Measurements from ENCODE around the gene GPC1.
A peak's percentile ranks its signal among the peaks of the same experiment; 100 is the strongest.

The GPC1 gene

DNA sequence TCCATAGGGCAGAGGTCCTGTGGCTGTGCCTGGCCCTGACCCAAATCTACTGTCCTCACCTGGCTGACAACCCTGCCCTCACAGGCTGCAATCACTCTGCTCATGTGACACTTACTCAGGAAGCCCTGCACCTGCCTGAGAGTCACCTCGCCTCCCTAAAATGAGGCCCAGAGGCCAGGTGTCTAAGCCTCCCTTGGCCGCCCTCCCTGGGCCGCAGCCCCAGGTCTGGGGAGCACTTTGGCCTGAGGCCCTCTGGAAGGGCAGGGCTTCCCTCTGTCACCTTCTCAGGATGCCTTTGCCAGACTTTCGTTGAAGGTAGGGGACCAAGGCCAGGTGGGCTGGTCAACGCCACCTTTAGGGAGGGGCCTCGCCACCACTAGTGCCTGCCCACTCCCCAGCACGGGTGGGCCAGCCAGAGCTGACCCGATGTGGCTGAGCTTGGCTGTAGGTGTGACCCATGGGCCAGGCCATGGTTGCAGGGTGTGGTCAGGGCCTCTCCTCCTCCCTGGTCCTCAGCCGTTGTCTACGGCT is 6.1 kb upstream of the GPC1 start:
- H3K36me3 Mint-ChIP-seq (ENCODE audit: low read depth) = no peaks in the 10 kb centered on the region
- H3K4me1 Mint-ChIP-seq = peaks cover 33% of the 10 kb centered on the region
- H3K27me3 Mint-ChIP-seq = peaks cover 20% of the 10 kb centered on the region
- peaks cover 4% of the 10 kb centered on the region for H3K9me3 Mint-ChIP-seq
- no peak for ATAC-seq
- H3K27ac Mint-ChIP-seq = no peak overlapping the region
- no peak for DNase-seq
- no peak overlapping the region for H3K4me3 Mint-ChIP-seq

DNA sequence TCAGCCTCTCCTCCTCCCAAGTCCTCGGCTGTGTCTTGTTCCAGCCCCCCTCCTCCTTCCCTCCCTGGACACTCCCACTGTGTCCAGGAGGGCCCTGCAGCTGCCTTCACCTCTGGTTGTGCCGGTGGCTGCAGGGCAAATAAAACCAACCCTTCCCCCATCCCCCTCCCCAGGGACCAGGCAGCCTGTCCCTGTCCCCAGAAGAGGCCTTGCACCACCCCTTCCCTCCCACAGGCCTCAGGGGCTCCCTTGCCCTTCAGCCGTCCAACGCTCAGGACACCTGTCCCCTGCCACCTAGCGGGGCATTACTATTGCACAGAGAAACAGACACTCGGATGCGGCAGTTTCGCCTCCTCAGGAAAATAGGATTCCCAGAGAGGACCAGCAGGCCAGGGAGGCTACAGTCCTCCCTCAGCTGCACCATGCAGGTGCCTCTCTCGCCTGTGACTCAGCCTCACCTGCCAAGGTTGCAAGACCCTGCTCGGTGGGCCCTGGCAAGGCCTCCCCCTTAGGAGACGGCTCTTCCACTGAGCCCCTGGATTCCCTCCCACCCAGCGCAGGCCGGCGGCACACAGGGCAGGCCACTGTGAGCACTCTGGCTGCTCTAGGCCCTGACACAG is 5.5 kb upstream of the GPC1 start:
- Mint-ChIP-seq H3K27ac (no peak overlapping the region), H3K4me3 (no peak overlapping the region), H3K36me3 (ENCODE audit: low read depth) (no peaks in the 10 kb centered on the region), H3K27me3 (peaks cover 20% of the 10 kb centered on the region), H3K9me3 (peaks cover 4% of the 10 kb centered on the region), H3K4me1 (peaks cover 36% of the 10 kb centered on the region)
- DNase-seq (no peak), ATAC-seq (no peak)

DNA sequence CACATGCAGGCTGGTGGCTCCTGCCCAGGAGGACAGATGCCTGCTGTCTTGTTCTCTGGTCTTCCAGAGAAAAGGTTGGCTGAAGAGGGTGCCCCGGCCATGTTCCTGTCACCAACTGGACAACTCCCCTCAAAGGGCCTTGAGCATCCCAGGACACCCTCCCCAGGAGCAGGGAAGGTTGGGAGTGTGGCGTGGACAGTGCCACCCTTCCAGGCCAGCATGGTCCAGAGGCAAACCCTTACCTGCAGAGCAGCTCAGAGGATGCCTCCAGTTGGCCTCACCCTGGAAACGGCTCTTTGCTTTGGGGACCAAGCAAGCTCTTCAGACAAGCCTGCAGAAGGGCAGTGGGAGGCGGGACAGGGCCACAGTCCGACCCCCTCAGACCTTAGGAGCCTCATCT is 4.9 kb upstream of the GPC1 start:
- DNase-seq = no peak
- H3K27ac Mint-ChIP-seq = no peak overlapping the region
- peaks cover 20% of the 10 kb centered on the region for H3K27me3 Mint-ChIP-seq
- H3K4me3 Mint-ChIP-seq = no peak overlapping the region
- peaks cover 4% of the 10 kb centered on the region for H3K9me3 Mint-ChIP-seq
- no peaks in the 10 kb centered on the region for H3K36me3 Mint-ChIP-seq (ENCODE audit: low read depth)
- no peak for ATAC-seq
- H3K4me1 Mint-ChIP-seq = peaks cover 36% of the 10 kb centered on the region

DNA sequence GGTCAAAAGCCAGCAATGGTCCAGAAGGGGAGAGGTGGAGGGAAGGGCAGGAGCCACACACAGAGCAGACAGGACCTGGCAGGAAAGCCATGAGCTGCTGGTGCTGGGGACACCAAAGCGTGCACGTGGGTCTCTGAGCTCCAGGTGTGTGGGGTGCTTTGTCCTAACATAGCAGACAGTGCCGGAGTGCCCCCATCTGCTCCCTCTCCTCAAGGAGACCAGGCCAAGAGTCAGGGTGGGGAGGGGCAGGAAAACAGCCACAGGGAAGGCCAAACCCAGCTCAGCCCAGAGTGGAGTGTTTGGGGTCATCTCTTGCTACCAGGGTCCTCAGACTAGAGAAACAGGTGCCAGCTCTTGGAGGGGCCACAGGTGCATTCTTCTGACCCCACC is 4.2 kb upstream of the GPC1 start:
- no peak overlapping the region for H3K4me3 Mint-ChIP-seq
- H3K4me1 Mint-ChIP-seq = peaks cover 36% of the 10 kb centered on the region
- H3K27me3 Mint-ChIP-seq = peaks cover 18% of the 10 kb centered on the region
- ATAC-seq (no peak), DNase-seq (no peak)
- no peak overlapping the region for H3K27ac Mint-ChIP-seq
- peaks cover 4% of the 10 kb centered on the region for H3K9me3 Mint-ChIP-seq
- no peaks in the 10 kb centered on the region for H3K36me3 Mint-ChIP-seq (ENCODE audit: low read depth)

DNA sequence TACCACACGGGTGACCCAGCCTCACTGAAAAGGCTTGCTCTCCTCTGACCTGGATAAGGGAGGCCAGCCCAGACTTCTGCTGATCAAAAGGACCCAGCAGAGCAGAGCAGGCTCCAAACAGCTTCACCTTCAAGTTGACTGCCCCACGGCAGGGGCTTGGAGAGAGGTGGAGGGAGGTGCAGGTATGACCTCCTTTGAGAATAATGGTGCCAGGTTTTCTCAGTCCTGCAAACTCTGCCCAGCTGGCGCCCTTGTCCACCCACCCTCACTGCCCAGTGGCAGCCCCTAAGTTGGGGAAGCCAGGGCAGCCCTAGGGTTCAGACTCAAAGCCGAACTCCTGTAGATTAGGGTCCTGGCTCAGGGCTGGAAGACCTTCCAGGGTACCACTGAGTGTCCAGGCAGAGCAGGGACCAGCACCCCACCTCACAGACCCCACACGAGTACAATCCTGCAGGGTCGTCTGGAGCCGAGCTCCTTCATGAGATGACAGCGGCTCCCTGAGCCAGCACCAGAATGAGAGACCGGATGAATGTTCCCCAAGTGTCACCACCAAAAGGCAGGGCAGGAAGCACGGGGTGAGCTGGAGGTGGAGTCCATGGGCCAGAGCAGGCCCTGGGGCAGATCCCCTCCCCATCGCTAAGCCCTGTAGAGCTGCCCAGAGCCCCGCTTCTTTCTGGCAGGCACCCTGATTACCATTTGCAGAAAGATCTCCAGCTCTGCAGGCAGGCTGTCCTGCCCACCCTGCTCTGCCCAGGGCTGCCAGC is 3.6 kb upstream of the GPC1 start:
- Mint-ChIP-seq H3K4me1 (peaks cover 31% of the 10 kb centered on the region), H3K36me3 (ENCODE audit: low read depth) (no peaks in the 10 kb centered on the region), H3K9me3 (no peaks in the 10 kb centered on the region), H3K27me3 (peaks cover 15% of the 10 kb centered on the region), H3K27ac (no peak overlapping the region), H3K4me3 (no peak overlapping the region)
- no peak for DNase-seq
- ATAC-seq = no peak

DNA sequence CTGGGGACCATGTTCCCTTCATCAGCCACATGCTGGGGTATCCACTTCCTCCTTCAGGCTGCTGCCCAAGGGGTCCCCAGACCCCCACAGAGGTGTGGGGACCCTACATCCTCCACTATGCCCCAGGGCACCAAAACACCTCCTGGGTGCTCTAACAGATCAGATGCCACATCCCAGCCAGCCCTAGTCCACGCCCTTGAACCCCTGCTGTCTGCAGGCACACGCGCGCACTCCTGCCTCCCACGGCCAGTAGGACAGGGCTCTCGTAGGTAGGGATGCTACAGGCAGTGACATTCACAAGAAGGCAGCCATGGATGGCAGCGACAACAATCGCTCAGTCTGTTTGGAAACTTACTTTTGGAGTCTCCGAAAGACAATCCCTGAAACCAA is 3.0 kb upstream of the GPC1 start:
- no peak for ATAC-seq
- no peaks in the 10 kb centered on the region for H3K9me3 Mint-ChIP-seq

DNA sequence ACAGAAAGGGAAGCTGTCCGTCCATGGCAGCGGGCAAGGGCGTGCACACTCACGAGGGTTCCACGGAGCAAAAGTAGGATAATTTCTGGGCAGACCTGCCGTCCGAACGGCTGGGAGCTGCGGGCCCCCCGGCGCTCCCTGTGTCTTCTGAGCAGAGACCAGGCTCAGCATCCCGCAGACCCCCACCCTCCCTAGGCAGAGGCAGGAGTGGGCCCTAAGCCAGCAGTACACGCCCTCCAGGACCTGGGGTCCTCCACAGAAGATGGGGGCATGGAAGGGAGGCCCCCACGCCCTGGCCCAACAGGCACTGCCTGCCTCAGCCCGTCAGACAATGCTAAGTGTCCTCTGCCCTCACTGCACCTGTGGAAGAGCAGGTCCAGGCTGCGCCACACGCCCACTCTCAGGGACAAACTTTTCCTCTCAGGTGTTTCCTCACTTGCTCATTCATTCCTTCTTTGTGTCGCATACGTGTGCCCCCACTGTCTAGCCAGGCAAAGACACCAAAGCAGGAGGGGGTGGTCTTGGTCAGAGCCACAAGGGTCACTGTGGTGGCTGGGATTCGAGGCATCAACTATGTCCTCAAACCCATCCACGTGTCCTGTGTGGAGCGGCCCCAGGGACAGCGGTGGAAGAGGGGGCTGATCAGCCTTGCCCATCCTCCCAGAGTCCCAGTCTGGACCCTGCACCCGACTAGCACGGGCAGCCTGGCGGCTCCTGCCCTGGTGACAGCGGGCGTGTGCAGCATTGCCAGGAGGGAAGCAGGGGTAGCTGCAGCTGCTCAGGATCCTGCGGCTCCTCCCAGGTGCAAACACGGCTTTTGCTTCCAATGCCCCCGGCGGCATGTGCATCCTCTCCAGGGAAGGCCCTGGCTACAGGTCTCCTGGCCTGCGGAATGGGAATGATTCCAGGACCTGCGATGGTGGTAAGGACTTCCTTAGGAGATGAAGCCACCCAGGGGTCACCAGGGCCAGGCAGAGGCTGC is 2.4 kb upstream of the GPC1 start:
- H3K27ac Mint-ChIP-seq = no peak overlapping the region
- no peak overlapping the region for H3K4me3 Mint-ChIP-seq
- no peaks in the 10 kb centered on the region for H3K36me3 Mint-ChIP-seq (ENCODE audit: low read depth)
- DNase-seq (peak; percentile 1), ATAC-seq (no peak)
- peaks cover 25% of the 10 kb centered on the region for H3K27me3 Mint-ChIP-seq
- peaks cover 19% of the 10 kb centered on the region for H3K4me1 Mint-ChIP-seq
- no peaks in the 10 kb centered on the region for H3K9me3 Mint-ChIP-seq

More for the DNA sequence above, 3.0 kb upstream of the GPC1 start:
- no peak overlapping the region for H3K4me3 Mint-ChIP-seq
- H3K27me3 Mint-ChIP-seq = peaks cover 18% of the 10 kb centered on the region
- no peak for DNase-seq
- no peaks in the 10 kb centered on the region for H3K36me3 Mint-ChIP-seq (ENCODE audit: low read depth)
- no peak overlapping the region for H3K27ac Mint-ChIP-seq
- H3K4me1 Mint-ChIP-seq = peaks cover 26% of the 10 kb centered on the region

DNA sequence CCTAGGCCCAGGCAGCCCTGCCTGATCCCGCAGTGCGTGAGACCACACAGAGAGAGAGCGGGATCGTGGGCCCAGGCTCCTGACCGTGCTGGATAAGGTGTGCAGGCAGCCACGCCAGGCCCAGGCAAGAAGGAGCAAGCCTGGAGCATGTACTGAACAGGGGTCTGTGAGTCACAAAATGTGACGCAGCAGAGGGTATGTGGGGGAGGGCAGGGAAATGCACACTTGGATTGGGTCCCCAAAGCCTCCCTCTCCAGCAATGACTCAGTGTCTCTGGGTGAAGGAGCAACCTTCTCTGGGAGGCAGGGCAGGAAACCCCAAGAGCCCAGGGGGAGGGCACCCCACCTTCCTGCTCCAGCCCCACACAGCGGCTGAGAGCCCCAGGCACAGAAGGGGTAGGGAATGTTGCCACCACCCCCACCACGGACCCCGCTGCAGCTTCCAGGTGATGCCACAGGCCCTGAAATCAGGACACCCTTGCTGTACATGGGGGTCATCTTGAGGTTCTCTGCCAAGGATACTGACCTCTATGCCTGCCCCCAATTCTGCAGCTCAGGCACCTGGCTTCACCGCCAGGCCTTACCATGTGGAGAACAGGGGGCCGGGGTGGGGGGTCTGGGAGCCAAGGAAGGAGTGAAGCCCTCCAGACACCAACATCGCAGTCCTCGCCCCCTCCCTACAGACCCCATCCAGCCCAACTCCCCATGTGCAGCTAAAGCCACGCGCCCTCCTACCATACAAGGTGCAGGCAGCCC is 1.3 kb upstream of the GPC1 start:
- Mint-ChIP-seq H3K27ac (peak overlapping the region; percentile 31), H3K4me3 (peak overlapping the region; percentile 75), H3K4me1 (peaks cover 9% of the 10 kb centered on the region), H3K27me3 (peaks cover 25% of the 10 kb centered on the region), H3K36me3 (ENCODE audit: low read depth) (no peaks in the 10 kb centered on the region), H3K9me3 (no peaks in the 10 kb centered on the region)
- ATAC-seq (peak; percentile 50), DNase-seq (peak; percentile 37)

DNA sequence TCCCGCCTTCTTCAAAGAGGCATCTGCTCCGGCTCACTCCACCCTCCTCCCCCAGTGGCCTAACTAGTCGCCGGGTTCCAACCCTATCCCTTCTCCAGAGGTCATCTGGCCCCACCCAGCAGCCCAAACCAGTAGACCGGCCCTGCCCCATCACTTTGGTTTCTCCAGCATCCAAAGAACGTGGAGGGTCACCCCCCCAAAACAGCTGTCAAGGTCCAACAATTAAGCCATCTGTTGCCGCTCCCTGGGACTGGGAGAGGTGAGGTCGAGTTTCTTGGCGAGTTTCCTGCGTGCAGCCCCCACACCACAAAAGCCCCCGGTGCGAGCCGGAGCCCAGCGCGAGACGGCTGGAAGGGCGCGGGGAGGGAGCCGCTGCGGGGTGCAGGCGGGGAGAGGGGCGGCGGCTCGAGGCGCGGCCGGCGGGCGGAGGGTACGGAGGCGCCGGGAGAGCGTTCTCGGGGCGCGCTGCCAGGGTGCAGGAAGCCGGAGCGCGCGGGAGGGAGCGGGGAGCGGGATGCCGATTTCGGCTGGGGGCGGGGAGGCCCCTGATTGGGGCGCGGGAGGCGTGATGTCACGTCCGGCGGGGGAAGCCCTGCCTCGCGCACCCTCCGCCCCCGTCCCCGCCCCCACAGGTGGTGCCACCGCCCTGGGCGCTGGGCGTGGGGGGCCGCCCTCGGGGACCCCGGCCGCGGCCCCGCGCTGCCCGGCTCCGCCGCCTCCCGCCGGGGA is 571 bp upstream of the GPC1 start:
- DNase-seq (peak; percentile 85), ATAC-seq (peak; percentile 31)
- Mint-ChIP-seq H3K36me3 (ENCODE audit: low read depth) (no peaks in the 10 kb centered on the region), H3K27ac (peak overlapping the region; percentile 31), H3K4me1 (peaks cover 9% of the 10 kb centered on the region), H3K9me3 (no peaks in the 10 kb centered on the region), H3K4me3 (peak overlapping the region; percentile 75), H3K27me3 (peaks cover 25% of the 10 kb centered on the region)

DNA sequence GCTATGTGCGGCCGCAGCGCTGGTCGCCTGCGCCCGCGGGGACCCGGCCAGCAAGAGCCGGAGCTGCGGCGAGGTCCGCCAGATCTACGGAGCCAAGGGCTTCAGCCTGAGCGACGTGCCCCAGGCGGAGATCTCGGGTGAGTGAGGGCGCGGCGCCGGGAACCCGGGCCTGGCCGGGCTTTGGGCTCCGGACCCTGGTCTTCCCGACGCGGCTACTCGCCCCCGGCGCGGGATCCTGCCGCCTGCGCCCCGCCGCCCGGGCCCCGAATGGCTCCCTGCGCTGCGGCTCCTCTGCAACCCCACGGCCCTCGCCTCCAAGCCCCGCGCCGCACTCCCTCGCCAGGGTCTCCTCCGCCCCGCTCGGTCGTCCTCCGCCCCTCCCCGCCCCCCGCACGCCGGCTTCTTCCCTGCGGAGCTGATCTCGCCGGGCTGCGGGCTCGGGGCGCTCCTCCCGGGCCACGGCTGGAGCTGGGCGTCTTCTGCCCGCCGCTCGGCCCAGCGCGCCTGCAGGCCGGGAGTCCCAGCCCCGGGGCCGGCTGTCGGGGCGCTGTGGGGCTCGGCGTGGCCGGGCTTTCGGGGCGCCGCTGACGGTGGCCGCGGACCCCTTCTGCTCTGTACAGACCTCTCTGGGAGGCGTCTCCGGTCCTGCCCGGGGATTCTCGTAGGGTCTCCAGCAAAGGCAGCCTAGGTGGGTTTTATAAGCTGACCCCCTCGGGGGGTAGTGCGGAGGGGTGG is 652 bp downstream of the GPC1 start:
- peaks cover 25% of the 10 kb centered on the region for H3K27me3 Mint-ChIP-seq
- H3K4me3 Mint-ChIP-seq = no peak overlapping the region
- no peak overlapping the region for H3K27ac Mint-ChIP-seq
- DNase-seq (no peak), ATAC-seq (no peak)
- H3K4me1 Mint-ChIP-seq = peaks cover 9% of the 10 kb centered on the region
- no peaks in the 10 kb centered on the region for H3K9me3 Mint-ChIP-seq
- no peaks in the 10 kb centered on the region for H3K36me3 Mint-ChIP-seq (ENCODE audit: low read depth)

DNA sequence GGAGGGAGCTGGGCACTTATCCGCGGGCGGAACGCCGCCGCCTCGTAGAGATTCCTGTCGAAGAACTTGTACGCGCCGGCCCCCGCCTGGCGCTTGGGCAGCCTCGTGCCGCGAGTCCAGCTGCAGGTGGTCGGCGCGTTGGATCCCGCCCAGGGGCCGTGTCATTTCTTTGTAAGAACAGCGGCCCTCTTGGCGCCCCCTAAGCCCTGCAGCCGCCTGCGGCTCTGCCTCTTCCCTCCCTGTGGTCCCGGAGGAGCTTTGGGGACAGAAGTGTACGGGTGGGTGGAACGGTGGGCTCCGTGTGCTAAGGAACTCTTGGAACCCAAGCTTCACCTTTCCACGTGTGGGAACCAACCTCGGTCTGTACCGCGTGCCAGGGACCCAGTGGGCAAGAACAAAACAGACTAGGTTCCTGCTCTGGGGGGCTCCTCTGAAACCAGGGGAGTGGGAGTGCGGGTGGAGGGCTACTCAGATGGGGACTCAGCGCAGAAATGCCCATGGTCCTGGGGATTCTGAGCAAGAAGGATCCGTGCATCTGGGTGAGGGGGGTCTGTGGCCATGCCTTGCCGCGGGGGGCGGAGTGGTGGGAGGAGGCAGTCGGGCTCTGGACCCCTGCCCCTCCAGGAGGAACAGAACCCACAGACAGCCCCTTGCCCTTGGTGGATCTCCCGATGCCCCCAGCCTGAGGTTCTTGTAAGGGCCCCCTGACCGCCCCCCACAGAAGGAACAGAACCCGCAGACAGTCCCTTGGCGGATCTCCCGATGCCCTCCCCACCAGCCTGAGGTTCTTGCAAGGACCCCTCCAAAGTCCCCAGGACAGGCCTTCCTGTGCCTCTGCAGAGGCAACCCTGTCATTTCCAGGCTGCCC is 1.5 kb downstream of the GPC1 start:
- no peak overlapping the region for H3K27ac Mint-ChIP-seq
- DNase-seq (no peak), ATAC-seq (no peak)
- peaks cover 9% of the 10 kb centered on the region for H3K4me1 Mint-ChIP-seq
- H3K9me3 Mint-ChIP-seq = no peaks in the 10 kb centered on the region
- H3K4me3 Mint-ChIP-seq = no peak overlapping the region
- peaks cover 25% of the 10 kb centered on the region for H3K27me3 Mint-ChIP-seq
- H3K36me3 Mint-ChIP-seq (ENCODE audit: low read depth) = no peaks in the 10 kb centered on the region

DNA sequence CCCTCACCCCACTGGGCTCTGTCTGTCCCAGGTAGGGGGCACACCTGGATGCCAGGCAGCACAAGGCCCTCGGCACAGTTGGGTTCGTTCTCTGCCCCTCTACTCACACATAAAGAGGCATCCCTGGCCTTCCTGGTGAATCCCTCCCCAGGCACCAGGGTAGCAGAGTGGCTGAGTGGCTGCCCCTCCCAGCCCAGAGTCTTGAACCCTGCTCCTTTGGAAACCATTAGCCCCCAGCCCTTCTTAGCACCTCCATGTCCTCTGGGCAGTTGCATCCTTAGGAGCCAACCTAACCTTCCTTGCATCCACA is 2.0 kb downstream of the GPC1 start:
- no peak for DNase-seq
- Mint-ChIP-seq H3K27me3 (peaks cover 24% of the 10 kb centered on the region), H3K4me3 (no peak overlapping the region), H3K9me3 (no peaks in the 10 kb centered on the region), H3K27ac (no peak overlapping the region), H3K4me1 (peaks cover 9% of the 10 kb centered on the region), H3K36me3 (ENCODE audit: low read depth) (no peaks in the 10 kb centered on the region)
- ATAC-seq = no peak

Measured in activated naive CD8-positive, alpha-beta T cell treated with anti-CD3 and anti-CD28 coated beads, Interleukin-2, amount 50 U/mL, for 24 hours (primary cell).